GM21423 (cell line): ENCODE data around the gene RDH13.
"Not testable (repeated sequence)": the region's sequence is repeated elsewhere in the genome, so short reads cannot be mapped to it uniquely, and the experiment has no call there.

Experiments used
- ATAC-seq: cut with Tn5 transposase; IDR thresholded peaks from one replicate; pipeline ENCODE4 v1.9.1; 2021; ENCODE audit warnings: mild to moderate bottlenecking, moderate library complexity; ENCODE audit not compliant: unreplicated experiment

RDH13 gene

DNA sequence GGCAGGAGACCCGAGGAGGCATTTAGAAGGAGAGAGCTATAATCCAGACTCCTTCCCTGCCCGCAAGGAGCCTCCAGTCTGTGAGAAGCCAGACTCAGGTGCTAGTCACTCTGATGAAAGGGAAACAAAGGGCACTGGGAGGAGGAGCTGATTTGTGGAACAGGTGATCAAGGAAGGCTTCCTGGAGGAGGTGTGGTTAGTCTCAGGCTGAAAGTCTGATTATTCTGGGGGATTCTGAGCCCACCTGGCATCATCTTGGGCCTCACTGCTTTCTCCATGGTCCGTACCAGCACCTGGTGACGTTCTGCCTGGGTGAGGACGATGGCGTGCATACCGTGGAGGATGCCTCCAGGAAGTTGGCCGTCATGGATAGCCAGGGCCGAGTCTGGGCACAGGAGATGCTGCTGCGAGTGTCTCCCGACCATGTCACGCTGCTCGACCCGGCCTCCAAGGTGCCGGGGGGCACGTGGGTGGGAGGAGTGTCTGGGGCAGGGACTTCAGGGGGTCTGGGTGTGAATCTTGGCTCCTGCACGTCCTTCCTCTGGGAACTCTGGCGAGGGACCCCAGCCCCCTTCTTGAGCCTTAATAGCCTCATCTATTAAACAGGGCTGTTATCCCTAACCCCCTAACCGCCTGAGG lies 16.6 kb upstream of the RDH13 start:
- ATAC-seq: no peak

GRCh38 chr19:55078996-55079395 lies 16.0 kb upstream of the RDH13 start:
- no peak for ATAC-seq

DNA sequence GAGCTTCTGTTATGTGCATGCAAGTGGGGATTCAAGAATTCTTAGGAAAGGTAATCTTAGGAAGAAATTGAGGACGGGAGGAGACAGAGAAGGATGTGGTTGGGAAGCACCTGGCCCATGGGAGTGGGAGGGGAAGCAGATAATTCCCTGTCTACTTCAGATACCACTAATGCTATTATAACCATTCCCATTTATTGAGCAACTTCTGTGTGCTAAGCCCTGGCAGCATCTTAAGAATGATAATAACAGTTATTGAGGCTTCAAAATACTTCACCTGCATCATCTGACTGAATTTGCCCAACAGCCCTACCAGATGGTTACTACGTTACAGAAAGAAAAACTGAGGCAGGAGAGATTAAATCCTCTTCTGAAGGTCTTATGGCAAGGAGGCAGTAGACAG lies 14.2 kb upstream of the RDH13 start:
- no peak for ATAC-seq

GRCh38 chr19:55076321-55076720 lies 13.4 kb upstream of the RDH13 start:
- no peak for ATAC-seq

GRCh38 chr19:55075371-55075998 lies 12.5 kb upstream of the RDH13 start, which contains the start of gene EPS8L1:
TSS of gene EPS8L1 (plus strand) at chr19:55075869. CDS start at chr19:55076445, 576 bp downstream.
- no peak for ATAC-seq

- no peak for ATAC-seq
Measured at GRCh38 chr19:55071913-55072312, 9.0 kb upstream of the RDH13 start.

DNA sequence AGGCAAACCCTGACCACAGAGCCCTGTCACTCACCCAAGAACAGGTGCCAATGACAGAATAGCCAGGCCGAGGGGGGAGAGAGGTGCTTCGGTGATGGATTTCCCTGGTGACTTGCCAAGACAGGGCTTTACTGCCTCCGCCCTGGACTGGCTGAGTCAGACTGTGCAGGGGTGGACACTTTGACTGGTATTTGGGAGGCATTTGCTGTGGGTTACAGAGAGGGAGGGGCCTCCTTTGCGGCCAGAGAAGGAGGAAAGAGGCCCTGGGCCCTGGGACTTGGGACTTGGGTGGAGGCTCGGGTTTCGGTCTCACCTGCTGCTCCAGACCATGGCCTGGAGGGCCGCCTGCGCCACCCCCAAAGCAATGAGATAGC lies 8.2 kb upstream of the RDH13 start:
- no peak for ATAC-seq

- no peak for ATAC-seq
Measured at GRCh38 chr19:55070466-55071128, 7.6 kb upstream of the RDH13 start.

DNA sequence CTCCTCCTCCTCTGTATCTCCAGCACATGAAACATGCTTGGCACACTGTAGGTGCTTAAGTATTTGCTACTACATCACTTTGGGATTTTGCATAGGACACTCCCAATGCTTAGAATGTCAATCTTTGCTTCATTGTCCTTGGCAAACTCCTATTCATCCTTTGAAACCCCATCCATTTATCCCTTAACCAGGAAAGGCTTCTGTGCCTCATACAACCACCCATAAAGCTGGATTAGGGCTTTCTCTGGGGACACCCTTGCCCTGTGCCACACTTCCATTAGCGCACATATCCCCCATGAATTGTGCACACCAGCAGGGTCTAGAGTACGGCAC lies 6.9 kb upstream of the RDH13 start:
- no peak for ATAC-seq

- no peak for ATAC-seq
Measured at GRCh38 chr19:55068950-55069864, 6.3 kb upstream of the RDH13 start.

DNA sequence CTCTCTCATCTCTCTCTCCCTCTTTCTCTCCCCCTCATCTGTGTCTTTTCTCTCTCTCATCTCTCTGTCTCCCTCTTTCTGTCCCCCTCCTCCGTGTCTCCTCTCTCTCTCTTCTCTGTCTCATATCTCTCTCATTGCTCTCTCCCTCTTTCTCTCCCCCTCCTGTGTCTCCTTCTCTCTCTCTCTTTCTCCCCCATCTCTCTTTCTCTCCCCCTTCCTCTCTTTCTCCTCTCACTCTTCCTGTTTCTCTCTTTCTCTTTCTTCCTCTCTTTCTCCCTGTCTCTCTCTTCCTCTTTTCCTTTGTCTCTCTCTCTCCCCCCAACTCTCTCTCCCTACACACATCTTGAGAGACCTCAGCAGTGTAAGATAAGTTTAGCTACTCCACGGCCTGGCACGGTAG lies 4.9 kb upstream of the RDH13 start:
- ATAC-seq: no peak

DNA sequence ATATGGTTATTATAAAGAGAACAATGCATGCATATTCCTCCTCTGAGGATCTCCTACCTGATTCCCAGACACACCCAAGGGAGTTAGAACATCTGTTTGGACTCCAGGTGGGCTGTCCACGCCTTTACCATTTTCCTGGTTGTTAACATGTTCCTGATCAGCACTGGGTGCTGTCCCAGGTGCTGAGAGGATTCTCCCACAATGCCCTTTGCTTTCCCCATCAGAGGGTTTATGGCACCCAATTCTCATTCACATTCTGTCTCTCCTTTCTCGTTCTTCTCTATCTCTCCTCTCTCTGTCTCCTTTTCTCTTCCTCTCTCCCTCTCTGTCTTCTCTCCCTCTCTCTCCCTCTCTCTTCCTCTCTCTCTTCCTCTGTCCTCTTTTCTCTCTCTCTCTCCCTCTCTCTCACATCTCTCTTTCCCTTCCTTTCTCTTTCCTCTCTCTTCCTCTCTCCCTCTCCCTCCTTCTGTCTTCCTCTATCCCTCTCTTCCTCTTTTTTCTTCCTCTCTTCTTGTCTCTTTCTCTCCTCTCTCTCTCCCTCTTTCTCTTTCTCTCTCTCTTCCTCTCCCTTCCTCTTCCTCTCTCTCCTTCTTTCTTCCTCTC lies 3.3 kb upstream of the RDH13 start:
- ATAC-seq: no peak

GRCh38 chr19:55065516-55065915 lies 2.6 kb upstream of the RDH13 start:
- ATAC-seq: not testable (repeated sequence)

DNA sequence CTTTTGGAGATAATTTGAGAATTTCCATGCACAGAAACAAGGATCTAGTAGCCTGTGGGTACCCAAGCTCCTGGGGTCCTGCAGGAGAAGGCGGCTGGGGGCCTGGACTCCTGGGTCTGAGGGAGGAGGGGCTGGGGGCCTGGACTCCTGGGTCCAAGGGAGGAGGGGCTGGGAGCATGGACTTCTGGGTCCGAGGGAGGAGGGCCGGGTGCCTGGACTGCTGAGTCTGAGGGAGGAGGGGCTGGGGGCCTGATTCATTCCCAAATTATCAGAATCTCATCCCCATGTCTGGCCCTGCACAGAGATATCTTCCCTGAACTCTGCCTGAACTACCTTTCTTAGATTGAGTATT lies 520 bp upstream of the RDH13 start:
- no peak for ATAC-seq

DNA sequence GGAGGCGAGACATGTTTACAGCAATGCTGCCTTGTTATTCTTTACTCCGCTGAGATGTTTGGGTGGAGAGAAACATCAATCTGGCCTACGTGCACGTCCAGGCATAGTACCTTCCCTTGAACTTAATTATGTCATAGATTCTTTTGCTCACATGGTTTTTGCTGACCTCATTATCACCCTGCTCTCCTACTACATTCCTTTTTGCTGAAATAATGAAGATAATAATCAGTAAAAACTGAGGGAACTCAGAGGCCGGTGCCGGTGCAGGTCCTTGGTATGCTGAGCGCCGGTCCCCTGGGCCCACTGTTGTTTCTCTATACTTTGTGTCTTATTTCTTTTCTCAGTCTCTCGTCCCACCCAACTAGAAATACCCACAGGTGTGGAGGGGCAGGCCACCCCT lies 2.7 kb downstream of the RDH13 start:
- not testable (repeated sequence) for ATAC-seq

GRCh38 chr19:55058781-55059610 lies 4.0 kb downstream of the RDH13 start:
- no peak for ATAC-seq

- ATAC-seq: no peak
Measured at GRCh38 chr19:55056827-55057226, 6.1 kb downstream of the RDH13 start.

- ATAC-seq: no peak
Measured at GRCh38 chr19:55053735-55054134, 9.2 kb downstream of the RDH13 start.

GRCh38 chr19:55050749-55051532 lies 12.0 kb downstream of the RDH13 start:
- ATAC-seq: no peak
